Measurements from ENCODE around the gene NEU1. TPM values are rescaled to one million over a fixed set of nuclear protein-coding genes. Genes with fewer than 3 reads are reported as not detected.

NEU1 gene
- total and polyA plus RNA-seq, 2 of the 8 experiments (the other 6 are each of a cell fraction or from before 2014, with no cell fraction given): 41.2 to 72.1 TPM

- DNase-seq (ENCODE audit: low read depth in 1 of 2, low spot score in 2 of 2) (no peak), FAIRE-seq (no peak)
- CTCF ChIA-PET (ENCODE audit: partially characterized antibody): interaction anchor here (0.9 to 2.6 kb wide), 6 partner anchors 20 to 87 kb away, joined by 3 to 12 read pairs (median 3); no protein-coding TSS in a partner anchor
- no peak overlapping the region for H2BK20ac ChIP-seq (ENCODE audit: low read length)
- POLR2A ChIA-PET (ENCODE audit: partially characterized antibody): interaction anchor here (0.7 to 10.9 kb wide), 9 partner anchors 12 to 145 kb away, joined by 3 to 136 read pairs (median 6); partner anchors contain the start of genes DDAH2, EHMT2, HSPA1A and HSPA1L
- H3K4me1 ChIP-seq (replicated peaks in 1 of 4; ENCODE audit: control insufficient read depth in 3 of 4, insufficient read depth in 4 of 4, low read length in 3 of 4): peaks cover 5 to 12% (median 9%) of the 10 kb centered on the region in 4 experiments; a peak in 6 of 7 replicates
- H3K27me3 ChIP-seq (replicated peaks in 1 of 4; ENCODE audit: control insufficient read depth in 3 of 4, extremely low read depth in 1 of 4, insufficient read depth in 3 of 4, low read length in 3 of 4): no peaks in the 10 kb centered on the region; a peak in 1 of 7 replicates
- no peak overlapping the region for H2BK12ac ChIP-seq (ENCODE audit: low read depth, low read length)
- peaks cover 17% of the 10 kb centered on the region for H3K23me2 ChIP-seq (ENCODE audit: low read depth, low read length)
- peak overlapping the region; percentile 67; the same call in 1 of the 2 replicates for H2BK5ac ChIP-seq (ENCODE audit: low read depth, low read length)
- H3K14ac ChIP-seq (ENCODE audit: insufficient read length): no peak overlapping the region
- H2AFZ ChIP-seq (ENCODE audit: low read length): no peak overlapping the region
- peak overlapping the region in 1 of 4 experiments; percentile 28; a peak in 3 of 8 replicates for H3K4me3 ChIP-seq (ENCODE audit: extremely low read depth in 1 of 4, insufficient read depth in 2 of 4, low read depth in 3 of 4, low read length in 4 of 4)
- H4K20me1 ChIP-seq (replicated peaks in 1 of 2; ENCODE audit: control insufficient read depth in 1 of 2, insufficient read depth in 2 of 2, low read length in 2 of 2): peaks cover 0 to 3% of the 10 kb centered on the region in 2 experiments
- 36% methylated on average over 4 of the region's 4 CpGs; no CpG with 5 or more reads in 1 of the 2 experiments for WGBS, 2 experiments (ENCODE audit: extremely low coverage in 1 of 2, insufficient coverage in 1 of 2, insufficient read length in 1 of 2, insufficient replicate concordance in 2 of 2, low coverage in 1 of 2, low lambda C conversion rate in 2 of 2, missing lambda C conversion rate in 1 of 2)
- H2BK120ac ChIP-seq (replicated peaks; ENCODE audit: low read depth, low read length): peak overlapping the region; percentile 82
- H3K27ac ChIP-seq (ENCODE audit: low read depth, low read length): peak overlapping the region; percentile 66
- H4K8ac ChIP-seq (ENCODE audit: extremely low read depth, insufficient read depth, low read length): no peak overlapping the region
- H3K9me3 ChIP-seq (ENCODE audit: insufficient read depth in 2 of 2, low read depth in 1 of 2, low read length in 1 of 2): no peaks in the 10 kb centered on the region
- no peak overlapping the region for H2AK5ac ChIP-seq (ENCODE audit: low read depth, low read length)
- no peaks in the 10 kb centered on the region for H3K36me3 ChIP-seq (ENCODE audit: control insufficient read depth in 2 of 4, insufficient read depth in 4 of 4, low read length in 3 of 4)
- H3K56ac ChIP-seq (replicated peaks; ENCODE audit: insufficient read length, low read depth, low read length): no peak overlapping the region
- H2BK15ac ChIP-seq (ENCODE audit: low read length): no peak overlapping the region
- H3K23ac ChIP-seq (ENCODE audit: insufficient read length): no peak overlapping the region
- peak overlapping the region; percentile 71 for H4K91ac ChIP-seq (replicated peaks; ENCODE audit: insufficient read length, low read length)
- H3K4me2 ChIP-seq (ENCODE audit: insufficient read depth in 1 of 2, low read depth in 2 of 2, low read length in 2 of 2): peak overlapping the region; percentile 29 to 50; a peak in 3 of 4 replicates
- H4K5ac ChIP-seq (ENCODE audit: insufficient read length, low read depth, low read length): peak overlapping the region; percentile 71
- H3K18ac ChIP-seq (ENCODE audit: extremely low read depth, low read length): no peak overlapping the region
- H3K79me1 ChIP-seq (ENCODE audit: low read depth, low read length): no peaks in the 10 kb centered on the region
- H3K4ac ChIP-seq (replicated peaks; ENCODE audit: insufficient read length, low read depth, low read length): peak overlapping the region; percentile 92
- H3K9ac ChIP-seq (replicated peaks in 1 of 4; ENCODE audit: extremely low read depth in 1 of 4, low read depth in 3 of 4, low read length in 3 of 4): no peak overlapping the region
- peaks cover 0 to 10% of the 10 kb centered on the region in 2 experiments; a peak in 2 of 4 replicates for H3K79me2 ChIP-seq (ENCODE audit: control insufficient read depth in 1 of 2, insufficient read depth in 2 of 2, low read length in 2 of 2)
- no peak for TF ChIP-seq CHD1 (IDR thresholded peaks at IDR 0.05; ENCODE audit: low read depth, low read length)
- TF ChIP-seq RAD21 (IDR thresholded peaks at IDR 0.05 in 1 of 2, conservative IDR thresholded peaks at IDR 0.05 in 1 of 2; ENCODE audit: low read depth in 2 of 2, low read length in 2 of 2): no peak
- TF ChIP-seq NRF1 (IDR thresholded peaks at IDR 0.05; ENCODE audit: low read depth, low read length): no peak
- no peak for TF ChIP-seq CREB1 (IDR thresholded peaks at IDR 0.05)
- TF ChIP-seq, protein P1, sequence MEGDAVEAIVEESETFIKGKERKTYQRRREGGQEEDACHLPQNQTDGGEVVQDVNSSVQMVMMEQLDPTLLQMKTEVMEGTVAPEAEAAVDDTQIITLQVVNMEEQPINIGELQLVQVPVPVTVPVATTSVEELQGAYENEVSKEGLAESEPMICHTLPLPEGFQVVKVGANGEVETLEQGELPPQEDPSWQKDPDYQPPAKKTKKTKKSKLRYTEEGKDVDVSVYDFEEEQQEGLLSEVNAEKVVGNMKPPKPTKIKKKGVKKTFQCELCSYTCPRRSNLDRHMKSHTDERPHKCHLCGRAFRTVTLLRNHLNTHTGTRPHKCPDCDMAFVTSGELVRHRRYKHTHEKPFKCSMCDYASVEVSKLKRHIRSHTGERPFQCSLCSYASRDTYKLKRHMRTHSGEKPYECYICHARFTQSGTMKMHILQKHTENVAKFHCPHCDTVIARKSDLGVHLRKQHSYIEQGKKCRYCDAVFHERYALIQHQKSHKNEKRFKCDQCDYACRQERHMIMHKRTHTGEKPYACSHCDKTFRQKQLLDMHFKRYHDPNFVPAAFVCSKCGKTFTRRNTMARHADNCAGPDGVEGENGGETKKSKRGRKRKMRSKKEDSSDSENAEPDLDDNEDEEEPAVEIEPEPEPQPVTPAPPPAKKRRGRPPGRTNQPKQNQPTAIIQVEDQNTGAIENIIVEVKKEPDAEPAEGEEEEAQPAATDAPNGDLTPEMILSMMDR (IDR thresholded peaks at IDR 0.05; ENCODE audit: control extremely low read depth in 1 of 3, insufficient read depth in 1 of 3, low read depth in 1 of 3, low read length in 3 of 3): no peak
- TF ChIP-seq SP1 (IDR thresholded peaks at IDR 0.05; ENCODE audit: low read depth, low read length): no peak
- TF ChIP-seq CBX5 (IDR thresholded peaks at IDR 0.05; ENCODE audit: low read depth, low read length): no peak
- TF ChIP-seq SIX5 (IDR thresholded peaks at IDR 0.05; ENCODE audit: low read depth, low read length): no peak
- TF ChIP-seq POLR2AphosphoS5 (IDR thresholded peaks at IDR 0.05; ENCODE audit: low read depth, low read length): no peak
- no peak for TF ChIP-seq CEBPB (IDR thresholded peaks at IDR 0.05; ENCODE audit: low read depth, low read length)
- no peak for TF ChIP-seq ZNF274 (IDR thresholded peaks at IDR 0.05; ENCODE audit: borderline replicate concordance, extremely low read depth, low read length)
- no peak for TF ChIP-seq CHD2 (IDR thresholded peaks at IDR 0.05; ENCODE audit: low read length)
Measured at GRCh38 chr6:31825553-31825952, 37.1 kb downstream of the NEU1 start.
